ENCODE results near the gene CPA5.

DNA sequence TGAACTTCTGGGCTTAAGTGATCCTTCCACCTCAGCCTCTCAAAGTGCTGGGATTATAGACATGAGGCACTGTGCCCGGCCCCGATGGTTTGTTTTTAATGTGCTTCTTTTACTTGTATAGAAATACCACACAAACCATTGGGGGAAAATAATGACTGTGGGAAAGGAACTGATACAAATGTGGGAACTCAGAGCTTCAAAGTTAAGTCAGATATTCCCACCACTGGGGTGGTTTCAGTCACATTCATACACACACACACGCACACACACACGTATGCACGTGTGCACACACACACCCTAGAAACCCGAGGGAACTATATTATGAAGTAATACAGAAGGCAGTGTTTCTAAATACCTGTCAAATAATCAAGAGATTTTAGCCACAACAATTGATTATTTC lies 34.6 kb upstream of the CPA5 start:
- TF ChIP-seq CTCF (IDR thresholded peaks at IDR 0.05; ENCODE audit: low read depth, low read length) (no peak), EZH2phosphoT487 (IDR thresholded peaks at IDR 0.05; ENCODE audit: low read depth) (no peak)
